Lower leg skin (tissue), 4 donors: Measurements from ENCODE around the gene MVB12B. TPM values are rescaled to one million over a fixed set of nuclear protein-coding genes. Genes with fewer than 3 reads are reported as not detected.

Source experiments
- DNase-seq, 2 donors: peaks; one replicate each; pipeline ENCODE4 v3.0.0-alpha.2; 2019; ENCODE audit warnings: low spot score in 2 of 2
- H3K4me3 ChIP-seq: fragments of 200-600 bp; sonication (generic); 2 replicates; pipeline ENCODE4 v1.5.1; 2017; ENCODE audit warnings: mild to moderate bottlenecking, low read depth; ENCODE audit not compliant: poor library complexity, severe bottlenecking
- POLR2A ChIP-seq, 2 donors: fragments of 450-650 bp; IDR thresholded peaks; one replicate each; pipeline ENCODE4 v1.6.1; 2016 to 2017; ENCODE audit warnings: antibody characterized with exemption in 2 of 2, mild to moderate bottlenecking in 1 of 2, moderate library complexity in 1 of 2
- WGBS, 2 donors: methylation state at CpG; one replicate each; pipeline ENCODE4 v1.1.5; 2018; 5-methylcytosine and 5-hydroxymethylcytosine counted together
- intact Hi-C: fragments of 100-400 bp; cut with DNase I; formaldehyde crosslinking; loops from one replicate; pipeline ENCODE4 v1.15.0; 2023; ENCODE audit warnings: low total_unique reads
- total RNA-seq, 4 donors: library from RNA; depleted of rRNA; stranded (reverse); fragments of >200 nt; gene quantifications; one replicate each; pipeline ENCODE4 v1.1.0, GENCODE V29; 2016
- TF ChIP-seq, protein P1 (sequence below), 3 donors: fragments of 450-650 bp; IDR thresholded peaks; one replicate each; pipeline ENCODE4 v1.5.1; 2016; ENCODE audit warnings: antibody characterized with exemption in 3 of 3, mild to moderate bottlenecking in 3 of 3, moderate library complexity in 2 of 3

MVB12B gene
- total RNA-seq, 4 donors from 2014 or later = 8.6 to 12.5 (median 10.9) TPM

DNA sequence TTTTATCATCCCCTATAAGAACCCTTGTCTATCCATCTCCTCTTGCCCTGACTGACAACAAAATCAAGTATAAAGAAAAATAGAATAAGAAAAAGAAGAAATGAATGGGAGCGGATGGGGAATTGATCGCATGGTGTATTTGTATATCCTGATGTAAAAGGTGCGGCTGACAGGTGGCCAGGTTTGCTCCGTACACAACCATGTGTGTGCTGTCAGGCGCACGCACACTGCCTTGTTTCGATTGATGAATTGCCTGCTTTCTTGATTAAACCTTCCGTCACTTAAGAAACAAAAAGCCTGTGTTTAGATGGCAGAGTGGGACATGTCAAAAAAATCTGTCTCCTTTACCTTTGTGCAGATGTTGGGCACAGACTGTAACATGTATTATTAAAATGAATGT is 102.6 kb downstream of the MVB12B start:
- 96 to 97% methylated on average over 8 of the region's 8 CpGs for WGBS, 2 donors
- DNase-seq = peak in 1 of 2 donors; percentile 31
- intact Hi-C loops = no loop called here
- TF ChIP-seq POLR2A (IDR thresholded peaks at IDR 0.05) = no peak
- TF ChIP-seq, protein P1, sequence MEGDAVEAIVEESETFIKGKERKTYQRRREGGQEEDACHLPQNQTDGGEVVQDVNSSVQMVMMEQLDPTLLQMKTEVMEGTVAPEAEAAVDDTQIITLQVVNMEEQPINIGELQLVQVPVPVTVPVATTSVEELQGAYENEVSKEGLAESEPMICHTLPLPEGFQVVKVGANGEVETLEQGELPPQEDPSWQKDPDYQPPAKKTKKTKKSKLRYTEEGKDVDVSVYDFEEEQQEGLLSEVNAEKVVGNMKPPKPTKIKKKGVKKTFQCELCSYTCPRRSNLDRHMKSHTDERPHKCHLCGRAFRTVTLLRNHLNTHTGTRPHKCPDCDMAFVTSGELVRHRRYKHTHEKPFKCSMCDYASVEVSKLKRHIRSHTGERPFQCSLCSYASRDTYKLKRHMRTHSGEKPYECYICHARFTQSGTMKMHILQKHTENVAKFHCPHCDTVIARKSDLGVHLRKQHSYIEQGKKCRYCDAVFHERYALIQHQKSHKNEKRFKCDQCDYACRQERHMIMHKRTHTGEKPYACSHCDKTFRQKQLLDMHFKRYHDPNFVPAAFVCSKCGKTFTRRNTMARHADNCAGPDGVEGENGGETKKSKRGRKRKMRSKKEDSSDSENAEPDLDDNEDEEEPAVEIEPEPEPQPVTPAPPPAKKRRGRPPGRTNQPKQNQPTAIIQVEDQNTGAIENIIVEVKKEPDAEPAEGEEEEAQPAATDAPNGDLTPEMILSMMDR (IDR thresholded peaks at IDR 0.05) = no peak
- H3K4me3 ChIP-seq = no peak overlapping the region

GRCh38 chr9:126430124-126430523 is 103.5 kb downstream of the MVB12B start:
- TF ChIP-seq POLR2A (IDR thresholded peaks at IDR 0.05) = no peak
- TF ChIP-seq, protein P1 (IDR thresholded peaks at IDR 0.05) = no peak
- WGBS, 2 donors = 95 to 97% methylated on average over 6 of the region's 6 CpGs
- peak in 1 of 2 donors; percentile 80 for DNase-seq
- intact Hi-C loops = no loop called here
- H3K4me3 ChIP-seq = no peak overlapping the region

GRCh38 chr9:126431077-126431742 is 104.6 kb downstream of the MVB12B start:
- peak in 1 of 2 donors; percentile 5 for DNase-seq
- no peak overlapping the region for H3K4me3 ChIP-seq
- WGBS, 2 donors = 87 to 91% methylated on average over 11 of the region's 11 CpGs
- intact Hi-C loops = no loop called here
- TF ChIP-seq, protein P1 (IDR thresholded peaks at IDR 0.05) = no peak
- TF ChIP-seq POLR2A (IDR thresholded peaks at IDR 0.05) = no peak

DNA sequence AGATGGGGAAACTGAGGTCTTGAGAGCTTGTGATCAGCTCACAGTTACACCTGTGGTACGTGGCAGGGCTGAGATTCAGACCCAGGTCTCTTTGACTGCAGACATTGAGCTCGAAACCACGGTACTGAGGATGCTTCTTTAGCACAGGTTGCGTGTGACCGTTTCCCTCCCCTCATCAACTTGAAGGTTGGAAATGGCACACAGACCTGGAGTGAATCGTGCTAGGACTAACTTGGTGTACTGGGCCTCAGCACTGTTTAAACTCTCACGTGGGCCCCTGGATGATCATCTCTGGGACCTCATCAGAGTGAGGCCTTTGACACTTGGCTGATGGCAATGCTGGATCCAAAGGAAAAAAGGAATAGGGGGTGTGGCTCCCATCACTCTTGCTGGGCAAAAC is 106.0 kb downstream of the MVB12B start:
- peak in 1 of 2 donors; percentile 53 for DNase-seq
- WGBS, 2 donors = 96 to 97% methylated on average over 7 of the region's 7 CpGs
- no peak overlapping the region for H3K4me3 ChIP-seq
- no peak for TF ChIP-seq POLR2A (IDR thresholded peaks at IDR 0.05)
- TF ChIP-seq, protein P1 (IDR thresholded peaks at IDR 0.05) = no peak
- intact Hi-C loops = no loop called here

DNA sequence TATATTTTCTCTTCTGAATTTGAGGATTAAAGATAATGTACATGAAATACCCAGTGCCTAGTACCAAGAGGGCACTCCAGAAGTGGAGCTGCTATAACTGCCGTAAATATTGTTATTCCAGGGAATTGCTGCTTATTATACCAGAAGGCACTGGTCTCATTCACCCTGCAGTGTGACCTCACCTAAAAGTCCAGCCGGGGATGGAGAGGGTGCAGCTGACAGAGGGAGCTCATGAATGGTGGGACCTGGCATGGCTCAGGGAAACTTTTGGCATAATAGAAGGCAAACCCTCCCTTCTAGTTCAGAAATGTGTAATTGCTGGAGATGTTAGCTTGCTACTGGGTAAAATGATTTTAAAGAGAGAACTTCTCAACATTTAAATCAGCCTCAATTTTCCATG is 108.5 kb downstream of the MVB12B start:
- TF ChIP-seq POLR2A (IDR thresholded peaks at IDR 0.05) = no peak
- TF ChIP-seq, protein P1 (IDR thresholded peaks at IDR 0.05) = no peak
- DNase-seq = peak in 1 of 2 donors; percentile 39
- intact Hi-C loops = no loop called here
- no peak overlapping the region for H3K4me3 ChIP-seq
- WGBS, 2 donors = 72 to 81% methylated on average over 2 of the region's 2 CpGs

DNA sequence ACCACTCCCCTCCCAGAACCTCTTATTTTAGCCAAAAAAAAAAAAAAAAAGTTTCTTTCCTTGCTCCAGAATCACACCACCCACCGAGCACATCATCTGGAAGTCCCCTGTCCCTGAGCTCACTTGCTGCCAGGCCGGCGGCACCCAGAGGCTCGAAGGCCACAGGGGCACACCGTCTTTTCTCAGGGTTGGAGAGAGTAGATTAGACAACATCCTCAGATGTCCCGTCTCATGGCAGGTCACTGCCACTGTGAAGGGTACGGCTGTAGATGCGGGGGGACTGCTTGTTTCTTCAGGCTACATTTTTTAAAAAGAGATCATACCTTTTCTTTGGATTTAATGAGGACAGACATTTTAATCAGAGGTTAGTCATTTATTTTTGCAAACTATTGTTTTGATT is 109.0 kb downstream of the MVB12B start:
- no peak overlapping the region for H3K4me3 ChIP-seq
- intact Hi-C loops = no loop called here
- no peak for TF ChIP-seq POLR2A (IDR thresholded peaks at IDR 0.05)
- TF ChIP-seq, protein P1 (IDR thresholded peaks at IDR 0.05) = no peak
- peak in 1 of 2 donors; percentile 63 for DNase-seq
- 67 to 69% methylated on average over 8 of the region's 8 CpGs for WGBS, 2 donors
